ENCODE results near the gene TCF19.

Gene TCF19

GRCh38 chr6:31128093-31128676 lies 30.2 kb upstream of the TCF19 start:
- DNase-seq, result peak; percentile 78

GRCh38 chr6:31129130-31129529 lies 29.3 kb upstream of the TCF19 start:
- DNase-seq, result no peak

GRCh38 chr6:31130751-31131150 lies 27.6 kb upstream of the TCF19 start:
- DNase-seq, result no peak

- no peak for DNase-seq
Measured at GRCh38 chr6:31131595-31131994, 26.8 kb upstream of the TCF19 start.

- no peak for DNase-seq
Measured at GRCh38 chr6:31132806-31133205, 25.6 kb upstream of the TCF19 start.

- DNase-seq, result no peak
Measured at GRCh38 chr6:31135710-31136109, 22.7 kb upstream of the TCF19 start.

GRCh38 chr6:31138982-31139381 lies 19.4 kb upstream of the TCF19 start, which contains the start of gene PSORS1C2:
Gene PSORS1C2, minus strand, starts transcription at chr6:31139066. Its CDS starts 40 bp downstream, at chr6:31139026.
- DNase-seq, result no peak

GRCh38 chr6:31139599-31139998 lies 18.8 kb upstream of the TCF19 start:
- no peak for DNase-seq

GRCh38 chr6:31140643-31141042 lies 17.7 kb upstream of the TCF19 start:
- no peak for DNase-seq

GRCh38 chr6:31142361-31142761 lies 16.0 kb upstream of the TCF19 start:
- peak; percentile 57 for DNase-seq

- DNase-seq, result peak; percentile 43
Measured at GRCh38 chr6:31143148-31143547, 15.2 kb upstream of the TCF19 start.

- no peak for DNase-seq
Measured at GRCh38 chr6:31144296-31144969, 14.0 kb upstream of the TCF19 start.

- DNase-seq, result no peak
Measured at GRCh38 chr6:31144970-31145340, 13.4 kb upstream of the TCF19 start.

- no peak for DNase-seq
Measured at GRCh38 chr6:31145386-31145785, 13.0 kb upstream of the TCF19 start.

- DNase-seq, result no peak
Measured at GRCh38 chr6:31149827-31150447, 8.5 kb upstream of the TCF19 start.

- no peak for DNase-seq
Measured at GRCh38 chr6:31152781-31153180, 5.6 kb upstream of the TCF19 start.

- no peak for DNase-seq
Measured at GRCh38 chr6:31154436-31154835, 4.0 kb upstream of the TCF19 start.

GRCh38 chr6:31156641-31157040 lies 1.7 kb upstream of the TCF19 start:
- DNase-seq, result no peak

- no peak for DNase-seq
Measured at GRCh38 chr6:31157513-31158139, 763 bp upstream of the TCF19 start, which contains the start of gene CCHCR1. Gene CCHCR1, minus strand, starts transcription at chr6:31157802. Its CDS starts 202 bp downstream, at chr6:31157600.

GRCh38 chr6:31158863-31159855 lies 770 bp downstream of the TCF19 start:
- DNase-seq, result no peak

GRCh38 chr6:31161216-31162126 lies 3.1 kb downstream of the TCF19 start:
- no peak for DNase-seq
